GM03348 (cell line): ENCODE measurements around the gene GRPEL2.
"Not testable (repeated sequence)": the region's sequence is repeated elsewhere in the genome, so short reads cannot be mapped to it uniquely, and the experiment has no call there.

ENCODE experiments used
- DNase-seq: peaks from one replicate; pipeline ENCODE4 v3.0.0; 2012; ENCODE audit warnings: low spot score

Gene GRPEL2

DNA sequence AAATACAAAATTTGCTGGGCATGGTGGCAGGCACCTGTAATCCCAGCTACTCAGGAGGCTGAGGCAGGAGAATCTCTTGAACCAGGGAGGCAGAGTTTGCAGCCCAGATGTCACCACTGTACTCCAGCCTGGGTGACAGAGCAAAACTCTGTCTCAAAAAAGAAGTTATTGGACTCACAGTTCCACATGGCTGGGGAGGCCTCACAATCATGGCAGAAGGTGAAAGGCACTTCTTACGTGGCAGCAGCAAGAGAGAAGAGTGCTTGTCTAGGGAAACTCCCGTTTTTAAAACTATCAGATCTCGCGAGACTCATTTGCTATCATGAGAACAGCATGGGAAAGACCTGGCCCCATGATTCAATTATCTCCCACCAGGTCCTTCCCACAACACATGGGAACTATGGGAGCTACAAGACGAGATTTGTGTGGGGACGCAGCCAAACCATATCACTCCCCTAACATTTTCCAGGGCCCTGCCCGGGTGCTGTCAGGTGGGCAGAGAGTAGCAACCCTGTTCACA lies 53.5 kb downstream of the GRPEL2 start:
- not testable (repeated sequence) for DNase-seq

DNA sequence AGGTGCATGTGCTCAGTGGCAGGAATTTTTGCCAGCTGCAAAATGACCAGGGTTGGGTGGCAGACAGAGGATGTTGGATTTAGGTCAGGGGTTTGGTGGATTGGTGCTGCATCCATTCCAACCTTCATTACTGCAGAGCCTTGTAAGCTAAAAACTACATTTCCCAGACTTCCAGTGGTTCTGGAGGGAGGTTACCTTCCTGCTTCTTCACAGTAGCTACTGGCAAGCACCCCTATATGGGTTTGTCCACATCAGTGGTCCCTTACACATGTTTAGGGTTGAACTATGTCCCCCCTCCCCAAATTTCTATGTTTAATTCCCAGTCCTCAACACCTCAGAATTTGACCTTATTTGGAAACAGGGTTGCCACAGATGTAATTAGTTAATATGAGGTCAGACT lies 54.5 kb downstream of the GRPEL2 start:
- DNase-seq = no peak

DNA sequence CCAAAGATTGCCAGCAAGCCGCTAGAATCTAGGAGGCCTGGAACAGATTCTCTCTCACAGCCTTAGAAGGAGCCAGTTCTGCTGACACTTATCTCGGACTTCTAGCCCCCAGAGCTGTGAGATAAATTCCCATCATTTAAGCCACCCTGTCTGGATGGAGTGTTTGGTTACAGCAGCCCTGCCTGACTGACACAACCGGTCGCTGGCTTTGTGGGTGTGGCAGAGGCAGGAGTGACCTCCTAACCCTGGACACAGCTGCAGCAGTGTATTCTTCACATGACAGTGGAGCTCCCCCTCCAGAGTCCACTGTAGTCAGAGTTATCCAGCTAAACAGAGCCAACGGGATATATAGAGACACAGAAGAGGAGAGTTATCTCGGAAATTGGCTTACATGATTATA lies 55.0 kb downstream of the GRPEL2 start:
- no peak for DNase-seq

DNA sequence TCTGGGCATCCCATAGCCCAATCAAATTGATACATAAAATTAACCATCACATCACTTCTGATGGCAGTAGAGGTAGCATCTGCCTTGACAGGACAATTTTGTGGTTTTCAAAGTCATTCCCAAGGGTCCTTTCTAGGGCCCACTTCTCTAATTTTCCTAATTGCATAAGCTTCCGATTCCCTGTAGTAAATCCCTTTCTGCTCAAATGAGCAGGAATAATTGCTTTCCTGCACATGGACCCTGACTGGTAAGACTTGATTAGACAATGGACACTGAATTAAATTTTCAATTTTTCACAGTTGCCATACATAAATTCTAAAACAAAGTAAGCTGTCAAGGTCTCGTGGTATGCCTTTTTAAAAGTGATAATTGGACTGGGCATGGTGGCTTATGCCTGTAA lies 55.8 kb downstream of the GRPEL2 start:
- DNase-seq = no peak

DNA sequence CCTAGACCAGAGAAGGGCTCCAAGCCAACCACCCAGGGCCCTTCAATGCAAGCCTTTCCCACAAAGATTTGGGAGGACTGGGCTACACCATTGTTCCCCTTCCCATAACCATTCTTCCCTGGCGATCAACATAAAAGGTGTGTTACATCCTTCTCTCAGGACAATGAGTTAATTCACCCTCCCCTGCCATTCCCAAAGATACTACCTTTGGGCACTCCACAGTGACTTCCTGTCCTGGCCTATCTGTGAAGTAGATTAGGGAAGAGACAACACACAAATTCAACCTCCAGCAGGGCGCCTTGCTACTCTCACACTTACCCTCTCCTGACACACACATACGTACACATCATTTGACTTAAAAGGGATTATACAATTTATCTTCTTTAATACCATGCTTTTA lies 57.0 kb downstream of the GRPEL2 start:
- DNase-seq = no peak
